BE2C (cell line): ENCODE measurements around the gene ZPBP2.

Experiments
- DNase-seq: peaks from one replicate; pipeline ENCODE4 v3.0.0-alpha.2; 2020
- H3K27me3 ChIP-seq: fragments of 250-450 bp; sonication (Bioruptor Pico); 2 replicates; pipeline ENCODE4 v1.5.1; 2020; ENCODE audit warnings: mild to moderate bottlenecking
- H3K36me3 ChIP-seq: fragments of 250-450 bp; sonication (Bioruptor Pico); 2 replicates; pipeline ENCODE4 v1.5.1; 2020; ENCODE audit warnings: mild to moderate bottlenecking
- H3K4me1 ChIP-seq: fragments of 250-450 bp; sonication (Bioruptor Pico); 2 replicates; pipeline ENCODE4 v1.5.1; 2020
- H3K4me3 ChIP-seq: 2 replicates; pipeline ENCODE4 v1.5.1; 2011; ENCODE audit warnings: low read depth, low read length
- H3K9me3 ChIP-seq: fragments of 250-450 bp; sonication (Bioruptor Pico); 2 replicates; pipeline ENCODE4 v1.5.1; 2020
- CTCF ChIP-seq: IDR thresholded peaks from 2 replicates; pipeline ENCODE4 v1.5.1; 2012; ENCODE audit warnings: mild to moderate bottlenecking, low read depth, low read length

The ZPBP2 gene

GRCh38 chr17:39923230-39923629 lies 55.2 kb downstream of the ZPBP2 start:
- TF ChIP-seq CTCF, result no peak
- no peaks in the 10 kb centered on the region for H3K9me3 ChIP-seq
- H3K36me3 ChIP-seq, result peaks cover 18% of the 10 kb centered on the region
- no peak for DNase-seq
- H3K4me3 ChIP-seq, result no peak overlapping the region
- H3K27me3 ChIP-seq, result no peaks in the 10 kb centered on the region
- H3K4me1 ChIP-seq, result peaks cover 20% of the 10 kb centered on the region

- no peaks in the 10 kb centered on the region for H3K27me3 ChIP-seq
- peaks cover 18% of the 10 kb centered on the region for H3K36me3 ChIP-seq
- peaks cover 20% of the 10 kb centered on the region for H3K4me1 ChIP-seq
- peak; percentile 27; the same call in 1 of the 2 replicates for TF ChIP-seq CTCF
- H3K9me3 ChIP-seq, result no peaks in the 10 kb centered on the region
- DNase-seq, result peak; percentile 36
- H3K4me3 ChIP-seq, result no peak overlapping the region
These were observed 56.1 kb downstream of the ZPBP2 start for GRCh38 chr17:39923836-39924690.

- H3K4me1 ChIP-seq, result peaks cover 20% of the 10 kb centered on the region
- no peak overlapping the region for H3K4me3 ChIP-seq
- no peak for DNase-seq
These were observed 56.7 kb downstream of the ZPBP2 start for GRCh38 chr17:39924691-39925055.

GRCh38 chr17:39925282-39926134 lies 57.5 kb downstream of the ZPBP2 start:
- H3K36me3 ChIP-seq, result peaks cover 18% of the 10 kb centered on the region
- H3K9me3 ChIP-seq, result no peaks in the 10 kb centered on the region
- TF ChIP-seq CTCF, result no peak
- peak overlapping the region; percentile 7; the same call in 1 of the 2 replicates for H3K4me3 ChIP-seq
- peak; percentile 51 for DNase-seq
- no peaks in the 10 kb centered on the region for H3K27me3 ChIP-seq
- peaks cover 20% of the 10 kb centered on the region for H3K4me1 ChIP-seq

More at GRCh38 chr17:39924691-39925055, 56.7 kb downstream of the ZPBP2 start:
- TF ChIP-seq CTCF, result no peak
- Histone ChIP-seq H3K27me3 (no peaks in the 10 kb centered on the region), H3K36me3 (peaks cover 18% of the 10 kb centered on the region), H3K9me3 (no peaks in the 10 kb centered on the region)

GRCh38 chr17:39926135-39926587 lies 58.2 kb downstream of the ZPBP2 start:
- TF ChIP-seq CTCF, result no peak
- H3K9me3 ChIP-seq, result no peaks in the 10 kb centered on the region
- DNase-seq, result no peak
- H3K4me3 ChIP-seq, result peak overlapping the region; percentile 78
- H3K27me3 ChIP-seq, result no peaks in the 10 kb centered on the region
- H3K4me1 ChIP-seq, result peaks cover 20% of the 10 kb centered on the region
- H3K36me3 ChIP-seq, result peaks cover 18% of the 10 kb centered on the region
